ENCODE data around the gene PLCG2.

- TF ChIP-seq CTCF (IDR thresholded peaks at IDR 0.05): no peak
- TF ChIP-seq POLR2A (IDR thresholded peaks at IDR 0.05): no peak
Observed at GRCh38 chr16:81821436-81822128, 42.5 kb downstream of the PLCG2 start.

Measured in Peyer's patch (tissue), 4 donors.